Activated T-cell treated with anti-CD3 and anti-CD28 coated beads for 24 hours (primary cell): Measurements from ENCODE around the gene MYCN.
"Not testable (repeated sequence)": the region's sequence is repeated elsewhere in the genome, so short reads cannot be mapped to it uniquely, and the experiment has no call there.

ENCODE experiments used
- DNase-seq: peaks from one replicate; pipeline ENCODE4 v3.0.0-alpha.2; 2020; ENCODE audit warnings: low read depth

The MYCN gene

GRCh38 chr2:15907461-15908324 is 32.7 kb upstream of the MYCN start:
- no peak for DNase-seq

DNA sequence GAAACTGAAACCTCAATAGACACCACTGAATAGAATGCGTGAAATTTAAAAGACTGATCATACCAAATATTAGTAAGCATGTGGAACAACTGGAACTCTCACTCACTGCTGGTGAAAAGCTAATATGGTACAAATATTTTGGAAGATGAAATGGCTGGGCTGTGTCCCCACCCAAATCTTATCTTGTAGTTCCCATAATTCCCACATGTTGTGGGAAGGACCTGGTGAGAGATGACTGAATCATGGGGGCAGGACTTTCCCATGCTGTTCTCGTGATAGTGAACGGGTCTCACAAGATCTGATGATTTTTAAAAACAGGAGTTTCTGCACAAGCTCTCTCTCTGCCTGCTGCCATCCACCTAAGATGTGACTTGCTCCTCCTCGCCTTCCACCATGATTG is 32.0 kb upstream of the MYCN start:
- no peak for DNase-seq

GRCh38 chr2:15909157-15909556 is 31.2 kb upstream of the MYCN start:
- no peak for DNase-seq

DNA sequence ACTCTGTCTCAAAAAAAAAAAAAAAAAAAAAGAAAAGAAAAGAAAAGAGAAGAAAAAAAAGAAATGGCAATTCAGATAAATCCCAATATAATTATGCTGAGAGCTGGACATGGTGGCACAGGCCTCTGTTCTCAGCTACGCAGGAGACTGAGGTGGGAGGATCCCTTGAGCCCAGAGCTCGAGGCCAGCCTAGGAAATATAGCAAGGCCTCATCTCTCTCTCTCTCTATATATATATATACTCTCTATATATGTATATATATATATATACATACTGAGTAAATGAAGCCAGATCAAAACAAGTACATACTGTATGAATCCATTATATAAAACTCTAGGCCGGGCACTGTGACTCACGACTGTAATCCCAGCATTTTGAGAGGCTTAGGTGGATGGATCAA is 30.6 kb upstream of the MYCN start:
- no peak for DNase-seq

DNA sequence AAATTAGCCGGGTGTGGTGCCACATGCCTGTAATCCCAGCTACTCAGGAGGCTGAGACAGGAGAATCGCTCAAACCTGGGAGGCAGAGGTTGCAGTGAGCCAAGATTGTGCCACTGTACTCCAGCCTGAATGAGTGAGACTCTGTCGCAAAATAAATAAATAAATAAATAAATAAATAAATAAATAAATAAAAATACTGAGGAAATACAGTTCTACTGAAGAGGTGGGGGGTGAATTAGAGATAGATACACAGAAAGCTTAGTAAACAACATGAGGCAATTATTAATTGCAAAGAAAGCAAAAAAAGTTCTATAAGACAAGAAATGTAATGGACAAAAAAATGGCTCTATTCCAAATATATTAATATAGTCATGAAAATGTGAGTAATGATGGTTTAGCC is 29.1 kb upstream of the MYCN start:
- DNase-seq = not testable (repeated sequence)

DNA sequence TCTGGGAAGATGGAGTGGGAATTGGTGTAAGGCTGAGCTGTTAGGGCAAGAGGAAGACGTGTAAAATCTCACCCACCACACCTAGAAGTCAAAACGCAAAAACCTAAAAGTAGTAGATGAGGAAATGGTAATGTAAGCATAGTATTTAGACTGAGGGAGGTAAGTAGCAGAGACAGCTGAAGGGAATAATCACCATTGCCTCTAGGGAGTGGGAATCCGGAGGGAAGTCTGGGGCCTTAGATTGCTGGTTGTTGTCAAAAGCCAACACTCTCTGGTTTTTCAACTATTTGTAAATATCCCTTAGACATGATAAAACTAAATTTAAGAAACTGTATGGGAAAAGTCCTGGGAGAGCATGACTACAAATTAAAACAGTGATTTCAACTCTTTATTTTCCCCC is 28.7 kb upstream of the MYCN start:
- no peak for DNase-seq

DNA sequence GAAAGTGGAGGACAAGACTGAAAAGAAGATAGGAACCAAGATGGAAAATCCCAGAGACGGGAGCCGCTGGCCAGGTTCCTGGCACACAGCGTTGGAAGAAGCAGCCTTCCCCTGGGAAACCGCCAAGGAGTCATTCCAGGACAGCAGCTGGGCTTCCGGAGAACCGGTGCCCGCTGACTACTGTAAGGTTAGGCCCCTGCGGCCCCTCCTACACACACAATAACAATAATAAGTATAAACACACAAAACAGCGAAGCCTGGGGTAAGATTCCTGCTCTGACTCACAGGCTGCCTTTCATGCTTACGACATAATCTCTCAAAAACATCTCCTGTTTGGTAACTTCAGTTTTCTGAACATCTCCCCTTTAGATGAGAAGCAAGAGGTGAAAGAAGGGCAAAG is 28.1 kb upstream of the MYCN start:
- no peak for DNase-seq

- no peak for DNase-seq
These were observed 27.2 kb upstream of the MYCN start for GRCh38 chr2:15913146-15913545.

DNA sequence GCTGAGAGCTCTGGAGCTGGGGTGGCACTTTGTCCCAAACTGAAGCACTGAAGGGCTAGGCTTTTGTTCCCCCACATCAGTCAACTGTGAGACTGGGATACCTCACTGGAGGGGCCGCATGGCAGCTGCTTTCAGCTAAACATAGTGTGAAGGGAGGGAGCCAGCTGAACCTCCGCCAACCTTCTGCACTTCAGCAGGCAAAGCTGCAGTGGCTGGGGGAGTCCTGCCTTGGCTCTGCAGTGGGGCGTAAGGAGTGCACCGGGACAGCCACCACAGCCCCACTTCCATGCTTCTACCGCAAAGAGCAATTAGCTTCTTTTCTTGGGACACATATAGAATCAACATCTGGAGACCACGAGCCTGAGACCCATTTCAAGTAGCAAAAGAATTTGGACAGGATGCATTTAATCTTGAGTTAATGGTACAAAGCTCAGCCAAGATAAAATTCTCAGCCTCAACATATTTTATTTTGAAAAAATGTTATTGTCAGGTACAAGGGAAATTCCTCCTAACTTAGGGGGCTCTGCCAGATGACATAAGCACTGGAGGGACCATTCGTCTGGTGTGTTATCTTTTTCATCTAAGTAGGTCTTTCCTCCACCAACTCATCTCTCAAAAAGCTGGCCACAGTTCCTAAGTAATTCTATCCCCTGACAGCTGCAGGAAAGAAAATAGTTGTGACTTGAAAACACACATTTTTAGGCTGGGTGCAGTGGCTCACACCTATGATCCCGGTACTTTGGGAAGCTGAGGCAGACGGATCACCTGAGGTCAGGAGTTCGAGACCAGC is 25.6 kb upstream of the MYCN start:
- no peak for DNase-seq

GRCh38 chr2:15915546-15915945 is 24.8 kb upstream of the MYCN start:
- not testable (repeated sequence) for DNase-seq

DNA sequence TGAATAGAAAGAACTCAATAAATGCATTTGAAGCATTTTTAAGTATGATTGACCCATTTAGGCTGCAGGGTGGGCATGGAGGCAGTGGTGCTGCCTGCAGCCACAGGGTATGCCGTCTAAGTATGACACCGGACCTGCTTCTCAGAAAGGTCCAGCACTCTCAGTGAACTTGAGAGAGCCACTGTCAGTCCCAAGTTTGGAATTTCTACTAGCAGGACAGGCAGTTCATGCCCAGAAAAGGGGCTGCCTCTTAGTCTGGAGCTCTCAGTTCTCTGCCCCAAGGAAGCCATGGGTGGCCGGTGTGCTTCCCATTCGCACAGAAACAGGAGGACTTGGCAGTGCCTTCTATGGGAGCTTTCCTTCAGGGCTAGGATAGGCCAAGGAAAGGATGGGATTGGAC is 24.0 kb upstream of the MYCN start:
- DNase-seq = no peak

GRCh38 chr2:15918761-15919356 is 21.5 kb upstream of the MYCN start:
- DNase-seq = no peak

DNA sequence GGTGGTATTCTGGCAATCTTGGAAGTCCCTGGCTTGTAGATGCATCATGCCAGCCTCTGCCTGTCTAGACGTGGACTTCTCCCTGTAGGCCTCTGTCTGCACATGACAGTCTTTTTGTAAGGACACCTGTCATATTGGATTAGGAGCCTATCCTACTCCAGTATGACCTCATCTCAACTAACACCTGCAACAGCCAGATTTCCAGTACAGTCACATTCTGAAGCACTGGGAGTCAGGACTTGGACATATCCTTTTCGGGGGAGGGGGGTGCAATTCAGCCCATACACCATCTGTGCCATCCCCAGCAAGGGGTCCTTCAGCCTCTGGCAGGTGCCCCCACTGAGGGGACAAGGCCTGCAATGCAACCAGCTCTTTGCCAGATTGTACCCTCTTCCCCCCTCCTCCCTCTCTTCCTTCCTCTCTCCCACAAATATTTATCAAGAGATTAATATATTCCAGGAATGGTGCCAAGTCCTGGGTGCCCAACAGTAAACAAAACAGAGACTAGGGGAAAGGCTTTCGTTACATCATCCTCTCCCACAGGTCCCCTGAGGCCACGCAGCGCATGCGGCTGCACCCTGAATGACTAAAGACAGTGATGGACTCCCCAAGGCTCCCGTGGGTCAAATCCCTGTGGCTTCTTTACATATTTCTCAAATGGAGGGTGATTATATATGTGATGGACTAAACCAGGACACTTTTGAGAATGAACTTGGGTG is 20.5 kb upstream of the MYCN start:
- DNase-seq = no peak

GRCh38 chr2:15920696-15921095 is 19.7 kb upstream of the MYCN start:
- no peak for DNase-seq

- DNase-seq = no peak
These were observed 16.8 kb upstream of the MYCN start for GRCh38 chr2:15923597-15923996.

DNA sequence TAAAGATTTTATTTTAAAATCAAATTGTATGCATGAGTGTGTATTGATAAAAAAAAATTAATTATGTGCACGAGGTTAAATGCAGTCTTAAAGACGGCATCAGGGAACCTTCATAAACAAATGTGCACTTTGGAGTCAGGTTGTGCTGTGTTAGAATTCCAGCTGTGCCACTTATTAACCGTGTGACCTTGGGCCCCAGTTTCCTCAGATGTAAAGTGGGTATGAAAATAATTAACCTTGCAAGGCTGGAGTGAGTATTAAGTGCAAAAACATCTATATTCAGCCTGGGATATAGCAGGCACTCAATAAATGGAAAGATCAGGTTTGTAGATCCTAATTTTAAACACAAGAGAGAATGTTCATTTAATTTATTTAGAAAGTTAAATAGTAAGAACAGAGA is 14.5 kb upstream of the MYCN start:
- DNase-seq = no peak

- DNase-seq = no peak
These were observed 14.1 kb upstream of the MYCN start for GRCh38 chr2:15926252-15926651.

GRCh38 chr2:15927551-15928218 is 12.7 kb upstream of the MYCN start:
- DNase-seq = no peak

- not testable (repeated sequence) for DNase-seq
These were observed 11.3 kb upstream of the MYCN start for GRCh38 chr2:15929008-15929407.

DNA sequence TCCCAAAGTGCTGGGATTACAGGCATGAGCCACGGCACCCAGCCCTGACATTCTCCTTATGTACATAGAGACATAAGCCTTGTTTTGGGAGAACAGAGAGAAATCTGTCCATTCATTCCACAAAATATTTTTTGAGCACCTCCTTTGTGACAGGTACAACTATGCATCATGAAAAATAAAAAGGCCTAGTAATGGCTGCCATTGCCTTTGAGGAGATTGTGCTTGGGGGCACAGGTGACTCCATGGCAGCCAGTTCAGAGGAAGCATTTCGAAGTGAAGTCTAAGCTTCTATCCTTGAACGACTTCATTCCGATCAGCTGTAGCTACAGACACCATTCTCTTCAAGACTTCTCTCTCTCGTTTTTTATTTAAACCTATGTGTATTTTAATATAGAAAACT is 10.5 kb upstream of the MYCN start:
- no peak for DNase-seq

GRCh38 chr2:15930589-15931318 is 9.6 kb upstream of the MYCN start:
- no peak for DNase-seq
